Right atrium auricular region (tissue), 2 donors: Measurements from ENCODE around the gene MCC. TPM values are rescaled to one million over a fixed set of nuclear protein-coding genes. Genes with fewer than 3 reads are reported as not detected.

Experiments
- DNase-seq: peaks from one replicate; pipeline ENCODE4 v3.0.0-alpha.2; 2019; ENCODE audit warnings: low spot score
- H3K27ac ChIP-seq, 2 donors: fragments of 200-600 bp; sonication (generic); 1 replicate in 1 of 2; 2 replicates in 1 of 2; pipeline ENCODE4 v1.5.1; 2016 to 2019
- H3K27me3 ChIP-seq, 2 donors: fragments of 200-600 bp; sonication (generic); one replicate each; pipeline versions ENCODE4 v1.5.1 to v1.6.0; 2017 to 2019
- H3K36me3 ChIP-seq: fragments of 200-600 bp; sonication (generic); one replicate; pipeline ENCODE4 v1.5.1; 2016
- H3K4me1 ChIP-seq, 2 donors: fragments of 200-600 bp; sonication (generic); one replicate each; pipeline versions ENCODE4 v1.5.1 to v1.6.0; 2017 to 2019
- H3K4me3 ChIP-seq, 2 donors: fragments of 200-600 bp; sonication (generic); 1 replicate in 1 of 2; 2 replicates in 1 of 2; pipeline ENCODE4 v1.5.1; 2017 to 2019; ENCODE audit warnings: mild to moderate bottlenecking in 1 of 2, moderate library complexity in 1 of 2
- H3K9me3 ChIP-seq, 2 donors: fragments of 200-600 bp; sonication (generic); one replicate each; pipeline ENCODE4 v1.5.1; 2019
- total RNA-seq, 2 donors: library from RNA; depleted of rRNA; stranded (reverse); fragments of >200 nt; gene quantifications; one replicate each; pipeline ENCODE4 v1.1.0, GENCODE V29; 2016
- TF ChIP-seq, protein P1 (sequence below), 2 donors: fragments of 200-600 bp; sonication (generic); IDR thresholded peaks; one replicate each; pipeline ENCODE4 v1.5.1; 2019; ENCODE audit warnings: antibody characterized with exemption in 2 of 2

Gene MCC
- total RNA-seq, 2 donors from 2014 or later: 28.8 to 31.7 TPM

DNA sequence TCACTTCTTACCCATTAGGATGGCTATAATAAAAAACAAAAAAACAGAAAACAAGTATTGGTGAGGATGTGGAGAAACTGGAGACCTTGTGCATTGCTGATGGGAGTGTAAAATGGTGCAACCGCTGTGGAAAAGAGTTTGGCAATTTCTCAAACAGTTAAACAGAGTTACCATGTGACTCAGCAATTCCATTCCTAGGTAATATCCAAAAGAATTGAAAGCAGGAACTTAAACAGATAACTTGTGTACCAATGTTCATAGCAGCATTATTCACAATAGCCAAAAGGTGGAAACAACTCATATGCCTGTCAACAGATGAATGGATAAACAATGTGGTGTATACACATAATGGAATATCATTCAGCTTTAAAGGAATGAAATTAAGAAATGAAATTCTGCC is 482.8 kb downstream of the MCC start:
- no peak overlapping the region for H3K4me3 ChIP-seq
- no peak for DNase-seq
- TF ChIP-seq, protein P1, sequence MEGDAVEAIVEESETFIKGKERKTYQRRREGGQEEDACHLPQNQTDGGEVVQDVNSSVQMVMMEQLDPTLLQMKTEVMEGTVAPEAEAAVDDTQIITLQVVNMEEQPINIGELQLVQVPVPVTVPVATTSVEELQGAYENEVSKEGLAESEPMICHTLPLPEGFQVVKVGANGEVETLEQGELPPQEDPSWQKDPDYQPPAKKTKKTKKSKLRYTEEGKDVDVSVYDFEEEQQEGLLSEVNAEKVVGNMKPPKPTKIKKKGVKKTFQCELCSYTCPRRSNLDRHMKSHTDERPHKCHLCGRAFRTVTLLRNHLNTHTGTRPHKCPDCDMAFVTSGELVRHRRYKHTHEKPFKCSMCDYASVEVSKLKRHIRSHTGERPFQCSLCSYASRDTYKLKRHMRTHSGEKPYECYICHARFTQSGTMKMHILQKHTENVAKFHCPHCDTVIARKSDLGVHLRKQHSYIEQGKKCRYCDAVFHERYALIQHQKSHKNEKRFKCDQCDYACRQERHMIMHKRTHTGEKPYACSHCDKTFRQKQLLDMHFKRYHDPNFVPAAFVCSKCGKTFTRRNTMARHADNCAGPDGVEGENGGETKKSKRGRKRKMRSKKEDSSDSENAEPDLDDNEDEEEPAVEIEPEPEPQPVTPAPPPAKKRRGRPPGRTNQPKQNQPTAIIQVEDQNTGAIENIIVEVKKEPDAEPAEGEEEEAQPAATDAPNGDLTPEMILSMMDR (IDR thresholded peaks at IDR 0.05): no peak
- peaks cover 29% of the 10 kb centered on the region for H3K36me3 ChIP-seq
- no peaks in the 10 kb centered on the region for H3K4me1 ChIP-seq
- no peak overlapping the region for H3K27ac ChIP-seq
- no peaks in the 10 kb centered on the region for H3K27me3 ChIP-seq
- H3K9me3 ChIP-seq: no peaks in the 10 kb centered on the region

DNA sequence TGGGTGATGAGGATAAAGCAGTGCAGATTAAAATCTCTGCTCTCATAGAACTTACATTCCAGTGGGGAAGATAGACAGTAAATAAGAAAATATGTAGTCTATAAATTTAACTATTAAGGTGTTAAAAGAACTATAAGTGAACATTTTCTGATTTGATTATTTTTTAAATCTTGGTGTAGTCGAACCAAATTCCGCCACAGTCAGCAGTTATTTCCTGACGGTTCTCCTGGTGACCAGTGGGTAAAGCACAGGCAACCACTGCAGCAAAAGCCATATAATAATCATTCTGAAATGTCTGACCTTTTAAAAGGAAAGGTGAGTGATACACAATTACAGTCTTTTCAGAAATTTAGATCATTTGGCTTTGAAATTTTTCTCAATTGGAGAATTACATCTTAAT is 484.5 kb downstream of the MCC start:
- H3K27me3 ChIP-seq: no peaks in the 10 kb centered on the region
- no peaks in the 10 kb centered on the region for H3K9me3 ChIP-seq
- H3K4me1 ChIP-seq: no peaks in the 10 kb centered on the region
- peaks cover 29% of the 10 kb centered on the region for H3K36me3 ChIP-seq
- TF ChIP-seq, protein P1 (IDR thresholded peaks at IDR 0.05): no peak
- no peak overlapping the region for H3K4me3 ChIP-seq
- DNase-seq: no peak
- no peak overlapping the region for H3K27ac ChIP-seq

DNA sequence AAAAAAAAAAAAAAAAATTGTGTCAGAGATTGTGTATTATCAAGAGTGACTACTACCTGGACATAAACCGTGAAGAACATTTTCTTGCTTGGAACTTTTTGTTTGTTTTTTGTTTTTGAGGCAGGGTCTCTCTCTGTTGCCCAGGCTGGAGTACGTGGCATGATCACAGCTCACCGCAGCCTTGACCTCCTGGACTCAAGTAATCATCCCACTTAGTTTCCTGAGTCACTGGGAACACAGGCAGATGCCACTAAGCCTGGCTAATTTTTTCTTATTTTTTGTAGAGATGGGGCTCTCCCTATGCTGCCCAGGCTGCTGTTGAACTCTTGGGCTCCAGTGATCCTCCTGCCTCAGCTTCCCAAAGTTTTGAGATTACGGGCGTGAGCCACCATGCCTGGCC is 485.8 kb downstream of the MCC start:
- Histone ChIP-seq H3K36me3 (peaks cover 29% of the 10 kb centered on the region), H3K27ac (no peak overlapping the region), H3K4me3 (no peak overlapping the region), H3K4me1 (no peaks in the 10 kb centered on the region), H3K9me3 (no peaks in the 10 kb centered on the region), H3K27me3 (no peaks in the 10 kb centered on the region)
- TF ChIP-seq, protein P1 (IDR thresholded peaks at IDR 0.05): no peak
- no peak for DNase-seq

DNA sequence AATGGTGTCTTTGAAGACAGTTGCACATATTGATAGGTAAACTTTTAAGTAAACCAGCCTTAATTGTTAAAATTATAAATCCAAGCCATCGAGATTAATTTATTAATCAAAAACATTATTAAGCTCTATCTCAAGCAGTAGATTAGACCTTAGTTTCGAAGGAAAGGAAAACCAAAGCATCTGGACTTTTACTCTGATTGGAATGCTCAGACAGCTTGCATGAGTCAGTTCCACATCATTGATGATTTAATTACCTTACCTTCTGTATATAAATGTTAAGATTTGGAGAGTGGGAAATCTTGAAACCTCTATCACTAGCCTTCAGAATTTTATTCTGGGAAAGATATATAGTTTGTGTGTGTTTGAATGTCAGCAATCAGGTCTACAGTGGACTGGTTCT is 487.8 kb downstream of the MCC start:
- Histone ChIP-seq H3K27me3 (no peaks in the 10 kb centered on the region), H3K9me3 (no peaks in the 10 kb centered on the region), H3K4me3 (no peak overlapping the region), H3K4me1 (peaks cover 0 to 8% of the 10 kb centered on the region in 2 donors), H3K27ac (no peak overlapping the region), H3K36me3 (peaks cover 29% of the 10 kb centered on the region)
- no peak for DNase-seq
- TF ChIP-seq, protein P1 (IDR thresholded peaks at IDR 0.05): no peak

- Histone ChIP-seq H3K27ac (no peak overlapping the region), H3K9me3 (no peaks in the 10 kb centered on the region), H3K4me1 (peaks cover 0 to 8% of the 10 kb centered on the region in 2 donors), H3K27me3 (no peaks in the 10 kb centered on the region), H3K36me3 (peaks cover 20% of the 10 kb centered on the region), H3K4me3 (no peak overlapping the region)
- TF ChIP-seq, protein P1 (IDR thresholded peaks at IDR 0.05): no peak
- DNase-seq: no peak
These were observed 490.0 kb downstream of the MCC start for GRCh38 chr5:112998296-112998695.

DNA sequence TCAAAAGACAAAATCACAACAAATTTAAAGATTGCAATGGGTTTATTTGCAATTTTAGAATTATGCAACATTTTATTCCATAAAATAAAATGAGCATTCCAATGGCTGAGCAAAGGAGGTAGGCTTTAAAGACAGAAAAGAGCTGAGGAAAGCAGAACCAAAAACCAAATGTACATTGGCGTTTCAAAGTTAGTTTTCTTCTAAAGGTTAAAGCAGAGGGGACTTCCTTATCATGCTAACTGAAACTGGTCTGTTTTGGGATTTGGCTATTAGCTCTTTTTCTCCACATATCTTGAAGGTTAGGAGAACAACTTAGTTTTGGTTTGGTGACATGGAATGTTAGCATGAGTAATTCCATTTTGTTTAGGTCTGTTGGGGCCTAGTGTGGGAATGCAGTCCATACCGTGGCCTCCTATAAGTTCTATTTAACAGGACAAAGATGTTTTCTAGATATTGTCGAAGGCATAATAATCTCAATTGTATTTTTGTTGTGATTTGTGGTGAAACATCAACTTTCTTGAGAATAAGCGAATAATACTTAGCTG is 491.4 kb downstream of the MCC start:
- H3K27me3 ChIP-seq: no peaks in the 10 kb centered on the region
- H3K9me3 ChIP-seq: no peaks in the 10 kb centered on the region
- no peak overlapping the region for H3K27ac ChIP-seq
- TF ChIP-seq, protein P1 (IDR thresholded peaks at IDR 0.05): no peak
- no peak for DNase-seq
- H3K4me3 ChIP-seq: no peak overlapping the region
- H3K4me1 ChIP-seq: peaks cover 0 to 8% of the 10 kb centered on the region in 2 donors
- H3K36me3 ChIP-seq: peaks cover 9% of the 10 kb centered on the region
